DOHH2 (cell line): ENCODE measurements around the gene PCNX2.

Source experiments
- CTCF ChIP-seq: fragments of 200-600 bp; sonication (generic); IDR thresholded peaks from one replicate; pipeline ENCODE4 v1.5.1; 2014; ENCODE audit warnings: antibody characterized with exemption, mild to moderate bottlenecking, low read depth, low read length; ENCODE audit not compliant: poor library complexity, severe bottlenecking
- EZH2phosphoT487 ChIP-seq: fragments of 200-600 bp; sonication (generic); IDR thresholded peaks from 2 replicates; pipeline ENCODE4 v1.6.1; 2017; ENCODE audit warnings: borderline replicate concordance, mild to moderate bottlenecking, antibody characterized with exemption, low read length, moderate library complexity, mixed read lengths

- TF ChIP-seq CTCF (no peak), EZH2phosphoT487 (no peak)
Observed at GRCh38 chr1:232978815-232979214, 316.7 kb downstream of the PCNX2 start.
